Measurements from ENCODE around the gene SBK1.

GRCh38 chr16:28309811-28310311 is 17.5 kb downstream of the SBK1 start:
- TF ChIP-seq, protein P1, sequence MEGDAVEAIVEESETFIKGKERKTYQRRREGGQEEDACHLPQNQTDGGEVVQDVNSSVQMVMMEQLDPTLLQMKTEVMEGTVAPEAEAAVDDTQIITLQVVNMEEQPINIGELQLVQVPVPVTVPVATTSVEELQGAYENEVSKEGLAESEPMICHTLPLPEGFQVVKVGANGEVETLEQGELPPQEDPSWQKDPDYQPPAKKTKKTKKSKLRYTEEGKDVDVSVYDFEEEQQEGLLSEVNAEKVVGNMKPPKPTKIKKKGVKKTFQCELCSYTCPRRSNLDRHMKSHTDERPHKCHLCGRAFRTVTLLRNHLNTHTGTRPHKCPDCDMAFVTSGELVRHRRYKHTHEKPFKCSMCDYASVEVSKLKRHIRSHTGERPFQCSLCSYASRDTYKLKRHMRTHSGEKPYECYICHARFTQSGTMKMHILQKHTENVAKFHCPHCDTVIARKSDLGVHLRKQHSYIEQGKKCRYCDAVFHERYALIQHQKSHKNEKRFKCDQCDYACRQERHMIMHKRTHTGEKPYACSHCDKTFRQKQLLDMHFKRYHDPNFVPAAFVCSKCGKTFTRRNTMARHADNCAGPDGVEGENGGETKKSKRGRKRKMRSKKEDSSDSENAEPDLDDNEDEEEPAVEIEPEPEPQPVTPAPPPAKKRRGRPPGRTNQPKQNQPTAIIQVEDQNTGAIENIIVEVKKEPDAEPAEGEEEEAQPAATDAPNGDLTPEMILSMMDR (IDR thresholded peaks at IDR 0.05), result no peak
- no peak for TF ChIP-seq EP300 (IDR thresholded peaks at IDR 0.05)
- no peak for TF ChIP-seq POLR2A (IDR thresholded peaks at IDR 0.05)
- no peak for TF ChIP-seq POLR2AphosphoS5 (IDR thresholded peaks at IDR 0.05)

All from stomach (tissue), 4 donors.